Measurements from ENCODE around the gene CORO2B.

- TF ChIP-seq EZH2 (IDR thresholded peaks at IDR 0.05) (no peak), POLR2AphosphoS5 (IDR thresholded peaks at IDR 0.05; ENCODE audit: borderline replicate concordance, low read depth, low read length) (no peak), FOXP2 (optimal IDR thresholded peaks at IDR 0.05; ENCODE audit: control extremely low read depth, extremely low read length, insufficient read depth) (no peak)
These were observed 28.8 kb upstream of the CORO2B start for GRCh38 chr15:68550004-68550403.

All from SK-N-MC (cell line).